Fibroblast of the conjunctiva (primary cell): ENCODE data around the gene KLHL29.
"Not testable (repeated sequence)": the region's sequence is repeated elsewhere in the genome, so short reads cannot be mapped to it uniquely, and the experiment has no call there.

Experiments
- DNase-seq: peaks from one replicate; pipeline ENCODE4 v3.0.0-alpha.2; 2010; ENCODE audit warnings: low read depth

Gene KLHL29

GRCh38 chr2:23373666-23374065 lies 11.3 kb upstream of the KLHL29 start:
- DNase-seq: no peak

DNA sequence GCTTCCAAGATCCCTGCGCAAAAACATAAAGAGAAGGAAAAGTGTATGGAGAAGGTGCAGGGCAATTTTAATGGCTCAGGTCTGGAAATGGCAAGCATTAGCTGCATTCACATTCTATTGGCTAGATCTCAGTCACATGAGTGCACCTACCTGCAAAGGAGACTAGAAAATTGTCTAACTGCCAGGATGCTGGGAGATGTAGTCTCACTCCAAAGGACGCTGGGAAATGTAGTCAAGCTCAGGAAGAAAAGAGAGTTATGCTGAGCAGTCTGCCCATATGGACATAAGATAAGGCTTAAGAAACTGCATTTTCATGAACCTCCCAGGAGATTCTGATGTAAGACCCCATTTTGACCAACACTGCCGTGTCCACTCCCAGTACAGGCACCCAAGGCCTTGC lies 9.5 kb upstream of the KLHL29 start:
- no peak for DNase-seq

DNA sequence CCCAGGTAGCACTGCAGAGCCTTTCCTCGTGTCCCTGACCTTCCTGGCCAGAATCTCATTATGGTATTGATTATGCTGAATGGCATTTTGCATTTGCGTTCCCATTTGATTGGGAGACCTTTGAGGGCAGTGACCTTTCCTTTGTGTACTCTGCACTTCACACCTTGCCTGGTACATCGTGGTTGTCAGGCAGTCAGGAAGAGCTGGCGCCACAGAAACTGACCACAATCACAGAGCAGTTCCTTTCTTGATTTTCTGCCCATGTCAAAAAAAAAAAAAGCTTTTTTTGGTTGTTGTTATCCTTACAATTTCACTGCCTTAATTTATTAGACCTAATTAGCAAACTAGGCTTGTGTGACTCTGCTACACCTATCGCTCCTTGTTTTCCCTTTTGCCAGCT lies 8.9 kb upstream of the KLHL29 start:
- no peak for DNase-seq

GRCh38 chr2:23376972-23377371 lies 8.0 kb upstream of the KLHL29 start:
- DNase-seq: no peak

- no peak for DNase-seq
These were observed 7.2 kb upstream of the KLHL29 start for GRCh38 chr2:23377771-23378170.

DNA sequence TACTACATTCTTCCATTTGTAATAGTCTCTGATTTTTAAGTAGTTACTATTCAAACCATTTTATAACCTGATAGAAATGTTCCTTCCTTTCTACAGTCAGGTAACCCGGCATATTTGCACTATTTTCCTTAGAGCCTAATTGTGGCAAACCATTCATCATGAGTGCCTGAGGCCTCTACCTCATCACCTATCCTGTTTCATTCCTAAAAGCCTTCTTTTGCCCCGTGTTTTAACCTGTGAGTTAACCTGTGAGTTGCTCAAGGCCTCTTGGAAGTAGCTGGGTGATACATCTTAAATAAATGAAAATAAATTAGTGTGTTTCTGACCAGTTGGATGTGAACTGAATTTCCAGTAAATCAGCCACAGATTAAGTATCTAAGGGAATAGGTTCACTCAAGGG lies 6.5 kb upstream of the KLHL29 start:
- no peak for DNase-seq

DNA sequence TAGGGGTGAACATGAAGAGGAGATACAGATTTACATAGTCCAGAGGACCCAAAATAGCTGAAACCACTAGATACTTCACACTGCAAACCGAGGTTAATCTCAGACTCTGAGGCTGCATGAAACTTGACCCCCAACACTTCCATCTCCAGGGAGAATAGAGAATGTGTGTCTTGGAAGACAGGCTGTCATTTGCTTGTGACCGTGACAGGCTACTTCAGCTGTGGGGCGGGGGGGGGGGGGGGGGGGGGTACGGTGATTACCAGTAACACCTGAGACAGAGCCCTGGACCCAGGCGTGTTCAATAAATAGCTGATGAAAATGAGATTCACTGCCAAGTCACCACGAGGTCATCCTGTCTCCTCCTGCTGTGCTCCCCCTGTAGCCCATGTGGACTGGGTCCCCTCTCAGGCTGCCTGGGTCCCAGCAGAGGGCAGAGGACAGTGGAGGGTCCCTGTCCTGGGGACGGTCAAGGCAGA lies 5.7 kb upstream of the KLHL29 start:
- DNase-seq: no peak

DNA sequence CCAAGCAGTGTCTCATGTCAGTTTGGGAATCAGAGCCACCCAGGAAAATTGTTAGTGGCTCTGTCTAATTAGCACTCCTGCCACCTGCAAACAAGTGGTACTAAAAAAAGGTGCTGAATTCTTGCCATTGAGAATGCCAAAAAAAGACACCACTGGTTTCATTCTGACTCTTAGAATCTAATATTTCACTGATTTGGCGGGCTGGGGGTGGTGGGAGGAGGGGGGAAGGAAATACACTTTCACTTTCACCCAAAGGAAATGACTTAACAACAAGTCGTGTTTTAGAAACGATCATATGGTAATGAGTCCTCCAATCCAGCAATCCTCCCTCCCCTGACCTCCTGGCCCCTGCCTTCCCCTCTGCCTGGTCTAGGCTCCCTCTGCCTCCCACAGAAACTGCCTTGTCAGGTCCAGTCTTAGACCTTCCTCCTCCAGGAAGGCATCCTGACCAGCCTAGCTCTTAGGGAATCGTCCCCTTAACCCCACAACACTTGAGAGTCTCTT lies 4.4 kb upstream of the KLHL29 start:
- no peak for DNase-seq

DNA sequence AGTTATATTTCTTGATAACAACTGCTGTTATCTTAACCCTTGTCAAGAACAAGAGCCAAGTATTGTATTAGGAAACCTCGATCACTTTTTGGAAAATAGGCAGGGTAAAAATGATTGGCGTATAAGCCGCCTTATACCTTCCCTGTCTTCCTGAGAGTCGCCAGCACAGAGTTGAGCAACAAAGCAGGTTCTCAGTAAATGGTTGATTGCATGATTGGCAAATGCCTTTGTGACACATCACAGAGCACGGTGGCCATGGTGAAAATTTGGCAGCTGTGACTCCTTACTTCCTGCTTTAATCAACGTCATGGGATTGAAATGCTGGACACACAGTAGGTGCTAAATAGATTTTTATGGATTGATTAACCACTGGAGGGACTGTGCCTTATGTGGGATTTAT lies 3.9 kb upstream of the KLHL29 start:
- peak; percentile 72 for DNase-seq

DNA sequence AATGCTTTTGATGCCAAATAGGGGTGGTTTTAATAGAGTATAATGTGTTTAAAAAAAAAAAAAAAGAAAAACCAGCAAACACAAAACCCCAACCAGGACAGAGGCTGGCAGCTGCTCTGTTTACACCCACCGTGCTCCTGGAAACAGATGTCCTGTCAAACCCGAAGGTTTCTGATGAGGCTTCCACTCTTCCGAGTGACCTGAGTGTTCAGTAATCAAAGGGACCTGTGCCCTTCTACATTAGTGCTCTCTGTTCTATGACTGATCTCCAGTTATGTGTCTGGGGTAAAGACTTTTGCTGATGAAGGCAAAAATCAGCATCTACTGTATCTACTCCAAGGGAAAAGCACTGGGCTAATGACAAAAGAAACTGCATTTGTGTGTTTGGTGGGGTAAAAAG lies 3.5 kb upstream of the KLHL29 start:
- no peak for DNase-seq

GRCh38 chr2:23383100-23383499 lies 1.9 kb upstream of the KLHL29 start:
- DNase-seq: no peak

GRCh38 chr2:23385351-23385747 lies 370 bp downstream of the KLHL29 start:
- no peak for DNase-seq

GRCh38 chr2:23385748-23386338 lies 864 bp downstream of the KLHL29 start:
- no peak for DNase-seq

GRCh38 chr2:23386339-23387220 lies 1.6 kb downstream of the KLHL29 start:
- DNase-seq: no peak

- DNase-seq: no peak
These were observed 2.2 kb downstream of the KLHL29 start for GRCh38 chr2:23387221-23387550.

GRCh38 chr2:23387845-23388244 lies 2.9 kb downstream of the KLHL29 start:
- DNase-seq: no peak

GRCh38 chr2:23388294-23388693 lies 3.3 kb downstream of the KLHL29 start:
- DNase-seq: no peak

GRCh38 chr2:23388756-23389514 lies 4.0 kb downstream of the KLHL29 start:
- DNase-seq: no peak

DNA sequence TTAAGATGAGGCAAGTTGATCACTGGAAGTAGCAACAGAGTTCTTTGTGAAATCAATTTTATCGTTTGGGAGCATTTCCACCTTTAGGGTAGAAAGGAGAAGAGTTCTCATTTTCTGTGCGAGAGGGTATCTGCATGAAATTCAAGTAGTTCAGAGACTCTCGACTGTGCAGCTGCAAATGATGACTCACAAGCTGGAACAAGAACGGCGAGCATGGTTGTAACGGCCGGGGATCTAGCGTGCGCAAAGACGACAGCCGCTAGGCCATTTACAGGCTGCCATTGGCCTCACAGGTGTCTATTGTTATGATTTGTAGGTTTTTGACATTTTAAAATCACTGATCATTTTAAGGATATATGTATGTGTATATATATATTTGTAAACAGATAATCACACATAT lies 5.2 kb downstream of the KLHL29 start:
- DNase-seq: no peak

DNA sequence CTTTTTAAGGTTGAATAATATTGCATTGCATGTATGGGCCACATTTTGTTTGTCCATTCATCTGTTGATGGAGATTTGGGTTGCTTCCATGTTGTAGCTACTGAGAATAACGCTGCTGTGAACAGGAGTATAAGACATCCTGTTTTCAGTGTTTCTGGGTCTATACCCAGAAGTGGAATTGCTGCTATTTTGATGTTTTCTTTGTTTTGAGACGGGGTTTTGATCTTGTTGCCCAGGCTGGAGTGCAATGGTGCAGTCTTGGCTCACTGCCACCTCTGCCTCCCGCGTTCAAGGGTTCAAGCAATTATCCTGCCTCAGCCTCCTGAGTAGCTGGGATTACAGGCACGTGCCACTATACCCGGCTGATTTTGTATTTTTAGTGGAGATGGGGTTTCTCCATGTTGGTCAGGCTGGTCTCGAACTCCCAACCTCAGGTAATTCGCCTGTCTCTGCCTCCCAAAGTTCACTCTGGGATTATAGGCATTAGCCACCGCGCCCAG lies 6.3 kb downstream of the KLHL29 start:
- DNase-seq: not testable (repeated sequence)

DNA sequence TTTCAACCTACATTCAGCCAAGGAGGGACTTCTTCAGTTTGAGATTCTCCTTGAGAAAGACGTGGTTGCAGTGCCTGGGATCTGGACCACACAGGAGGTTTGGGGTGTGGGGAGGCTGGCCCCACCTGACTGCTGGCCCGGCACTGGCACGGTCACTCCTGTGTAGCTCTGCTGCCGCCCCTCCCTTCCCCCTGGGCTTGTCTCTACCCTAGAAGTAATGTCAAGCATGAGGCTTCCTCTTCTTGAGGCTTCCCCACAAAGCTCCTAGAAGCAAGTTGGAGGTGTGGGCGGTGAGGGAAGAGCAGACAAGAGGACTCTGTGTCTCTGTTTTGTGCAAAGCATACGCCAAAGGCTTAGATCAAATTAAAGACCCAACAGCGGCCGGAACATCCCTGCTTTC lies 8.7 kb downstream of the KLHL29 start:
- DNase-seq: no peak

DNA sequence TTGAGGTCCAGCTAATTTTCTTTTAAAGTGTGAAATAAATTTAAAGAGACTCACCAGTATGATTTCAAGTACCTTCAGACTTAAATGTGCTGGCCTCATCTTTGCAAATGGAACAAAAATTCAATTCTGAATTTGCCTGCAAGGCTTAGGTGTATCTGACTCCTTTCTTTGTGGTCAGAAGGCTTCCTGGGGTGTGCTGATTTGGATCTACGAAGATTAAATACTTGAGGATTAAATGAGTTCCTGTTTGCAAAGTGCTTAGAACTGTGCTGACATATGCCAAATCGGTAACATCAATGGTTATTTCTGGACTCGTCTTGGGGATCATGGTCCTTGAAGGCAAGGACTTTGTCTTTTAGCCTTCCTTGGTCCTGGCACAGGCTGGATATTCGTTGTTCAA lies 9.7 kb downstream of the KLHL29 start:
- DNase-seq: no peak

DNA sequence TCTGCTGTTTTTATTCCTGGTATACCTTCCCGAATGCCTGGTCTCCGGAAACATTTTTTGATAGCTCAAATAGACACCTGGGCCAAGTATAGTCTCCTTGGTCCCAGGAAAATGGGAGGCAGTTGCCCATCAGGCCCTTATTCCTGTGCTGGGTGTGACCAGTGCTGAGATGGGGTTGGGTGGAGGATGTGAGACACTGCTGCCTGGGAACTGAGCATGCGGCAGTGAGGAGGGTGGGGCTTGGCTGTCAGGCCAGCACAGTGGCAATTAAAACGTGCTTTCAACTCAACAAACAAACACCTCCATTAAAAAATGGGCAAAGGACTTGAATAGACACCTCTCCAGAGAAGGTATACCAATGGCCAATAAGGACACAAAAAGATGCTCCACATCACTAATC lies 12.5 kb downstream of the KLHL29 start:
- DNase-seq: no peak
